SU-DHL-6 (cell line): Measurements from ENCODE around the gene NCOA5.

Experiments used
- H2AFZ ChIP-seq: fragments of 200-600 bp; sonication (generic); 2 replicates; pipeline ENCODE4 v1.6.1; 2014; ENCODE audit warnings: low read depth, mild to moderate bottlenecking, moderate library complexity, mixed read lengths, antibody characterized with exemption, low read length; ENCODE audit not compliant: severe bottlenecking
- H3F3A ChIP-seq: fragments of 200-600 bp; shearing (Covaris generic); 2 replicates; pipeline ENCODE4 v1.6.0; 2016; ENCODE audit warnings: antibody characterized with exemption, mild to moderate bottlenecking; ENCODE audit not compliant: insufficient read depth
- H3K27ac ChIP-seq: fragments of 200-600 bp; sonication (generic); 2 replicates; pipeline ENCODE4 v1.5.1; 2016; ENCODE audit warnings: low read depth, mild to moderate bottlenecking, low read length, moderate library complexity, mixed read lengths
- H3K27me3 ChIP-seq: fragments of 200-600 bp; sonication (generic), shearing (Covaris generic); 2 replicates; pipeline ENCODE4 v1.6.0; 2014; ENCODE audit warnings: mild to moderate bottlenecking, low read length
- H3K36me3 ChIP-seq: fragments of 200-600 bp; sonication (generic); 2 replicates; pipeline ENCODE4 v1.6.1; 2014; ENCODE audit warnings: mild to moderate bottlenecking, low read length, mixed read lengths
- H3K4me2 ChIP-seq: fragments of 300-600, 200-600 bp; shearing (Covaris generic), sonication (generic); 2 replicates; pipeline ENCODE4 v1.6.0; 2014; ENCODE audit warnings: low read length, low read depth, mild to moderate bottlenecking; ENCODE audit not compliant: poor library complexity, severe bottlenecking
- H3K4me3 ChIP-seq: fragments of 200-600 bp; sonication (generic); 2 replicates; pipeline ENCODE4 v1.5.1; 2014; ENCODE audit warnings: antibody characterized with exemption, low read length, mild to moderate bottlenecking, mixed read lengths; ENCODE audit not compliant: insufficient read depth, poor library complexity, severe bottlenecking
- H3K79me2 ChIP-seq: fragments of 200-600 bp; sonication (generic); 2 replicates; pipeline ENCODE4 v1.6.1; 2014; ENCODE audit warnings: mild to moderate bottlenecking, low read length, moderate library complexity; ENCODE audit not compliant: insufficient read depth
- H3K9ac ChIP-seq: fragments of 200-600 bp; sonication (generic); 2 replicates; pipeline ENCODE4 v1.7.0; 2014; ENCODE audit warnings: mild to moderate bottlenecking, low read length
- H3K9me2 ChIP-seq: fragments of 200-600 bp; sonication (generic); replicated peaks from 2 replicates; pipeline ENCODE4 v1.6.1; 2014; ENCODE audit warnings: low read length; ENCODE audit not compliant: insufficient read depth
- H3K9me3 ChIP-seq: fragments of 200-600 bp; sonication (generic); 2 replicates; pipeline ENCODE4 v1.6.1; 2014; ENCODE audit warnings: low read length, mixed read lengths; ENCODE audit not compliant: insufficient read depth
- H4K20me1 ChIP-seq: fragments of 200-600 bp; sonication (generic); 2 replicates; pipeline ENCODE4 v1.6.1; 2014; ENCODE audit warnings: low read depth, mild to moderate bottlenecking, antibody characterized with exemption, low read length, moderate library complexity, mixed read lengths
- EZH2phosphoT487 ChIP-seq: fragments of 200-600 bp; sonication (generic), shearing (Covaris generic); conservative IDR thresholded peaks from 2 replicates; pipeline ENCODE4 v1.6.1; 2018; ENCODE audit warnings: mild to moderate bottlenecking, antibody characterized with exemption, low read length, moderate library complexity, mixed read lengths
- TF ChIP-seq, protein P1 (sequence below): fragments of 200-600 bp; sonication (generic); IDR thresholded peaks from one replicate; pipeline ENCODE4 v1.5.1; 2017; ENCODE audit warnings: antibody characterized with exemption, mild to moderate bottlenecking, low read length, moderate library complexity; ENCODE audit not compliant: insufficient read depth, poor library complexity, severe bottlenecking

NCOA5 gene

DNA sequence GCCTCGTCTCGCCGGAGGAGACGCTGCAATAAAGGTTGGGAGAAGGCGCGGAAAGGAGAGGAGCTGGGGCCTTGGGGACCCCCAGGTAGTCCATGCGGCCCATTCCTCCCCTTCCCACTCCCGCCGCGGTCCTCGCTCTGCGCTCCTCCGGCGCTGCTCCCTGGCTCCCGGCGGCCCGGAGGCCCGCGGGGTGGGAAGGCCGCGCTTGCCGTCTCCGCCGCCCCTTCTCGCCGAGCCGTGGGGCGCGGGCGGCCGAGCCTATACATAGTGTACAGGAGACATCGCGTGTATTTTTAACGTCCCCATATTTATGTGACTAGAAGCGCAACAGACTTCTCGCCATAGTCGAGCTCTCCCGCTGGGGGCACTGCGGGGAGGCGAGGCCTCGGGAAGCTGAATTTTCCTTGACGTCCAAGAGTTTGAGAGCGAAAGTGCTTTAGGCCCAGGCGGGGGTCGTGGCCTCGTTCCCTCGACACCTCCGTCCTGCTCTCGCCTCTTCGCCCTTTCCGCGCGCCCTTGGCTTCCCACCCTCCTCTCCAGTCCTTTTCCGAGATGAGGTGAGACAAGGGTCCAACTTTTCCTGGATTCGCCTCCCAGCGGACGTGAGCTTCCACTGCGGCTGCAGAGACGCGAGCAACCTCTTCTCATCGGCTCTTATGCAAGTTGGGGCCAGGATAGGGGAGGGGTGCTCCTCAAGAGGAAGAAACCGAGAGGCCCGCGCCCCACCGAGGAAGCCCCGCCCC, 31.7 kb downstream of the NCOA5 start:
- no peak overlapping the region for H3K4me2 ChIP-seq
- H3K27me3 ChIP-seq, result no peaks in the 10 kb centered on the region
- no peak overlapping the region for H2AFZ ChIP-seq
- H3F3A ChIP-seq, result peaks cover 5% of the 10 kb centered on the region; the same call in 1 of the 2 replicates
- no peaks in the 10 kb centered on the region for H3K36me3 ChIP-seq
- H3K9me2 ChIP-seq, result no peaks in the 10 kb centered on the region
- H3K9me3 ChIP-seq, result no peaks in the 10 kb centered on the region
- no peak for TF ChIP-seq EZH2phosphoT487
- TF ChIP-seq, protein P1, sequence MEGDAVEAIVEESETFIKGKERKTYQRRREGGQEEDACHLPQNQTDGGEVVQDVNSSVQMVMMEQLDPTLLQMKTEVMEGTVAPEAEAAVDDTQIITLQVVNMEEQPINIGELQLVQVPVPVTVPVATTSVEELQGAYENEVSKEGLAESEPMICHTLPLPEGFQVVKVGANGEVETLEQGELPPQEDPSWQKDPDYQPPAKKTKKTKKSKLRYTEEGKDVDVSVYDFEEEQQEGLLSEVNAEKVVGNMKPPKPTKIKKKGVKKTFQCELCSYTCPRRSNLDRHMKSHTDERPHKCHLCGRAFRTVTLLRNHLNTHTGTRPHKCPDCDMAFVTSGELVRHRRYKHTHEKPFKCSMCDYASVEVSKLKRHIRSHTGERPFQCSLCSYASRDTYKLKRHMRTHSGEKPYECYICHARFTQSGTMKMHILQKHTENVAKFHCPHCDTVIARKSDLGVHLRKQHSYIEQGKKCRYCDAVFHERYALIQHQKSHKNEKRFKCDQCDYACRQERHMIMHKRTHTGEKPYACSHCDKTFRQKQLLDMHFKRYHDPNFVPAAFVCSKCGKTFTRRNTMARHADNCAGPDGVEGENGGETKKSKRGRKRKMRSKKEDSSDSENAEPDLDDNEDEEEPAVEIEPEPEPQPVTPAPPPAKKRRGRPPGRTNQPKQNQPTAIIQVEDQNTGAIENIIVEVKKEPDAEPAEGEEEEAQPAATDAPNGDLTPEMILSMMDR, result no peak
- H3K27ac ChIP-seq, result no peak overlapping the region
- H3K79me2 ChIP-seq, result no peaks in the 10 kb centered on the region
- H4K20me1 ChIP-seq, result no peaks in the 10 kb centered on the region
- no peak overlapping the region for H3K4me3 ChIP-seq
- no peak overlapping the region for H3K9ac ChIP-seq

- no peak overlapping the region for H3K4me3 ChIP-seq
- no peak overlapping the region for H2AFZ ChIP-seq
- H3K9me2 ChIP-seq, result no peaks in the 10 kb centered on the region
- H3K27ac ChIP-seq, result no peak overlapping the region
- H3K27me3 ChIP-seq, result no peaks in the 10 kb centered on the region
- no peaks in the 10 kb centered on the region for H3K36me3 ChIP-seq
- TF ChIP-seq, protein P1, result no peak
- TF ChIP-seq EZH2phosphoT487, result no peak
- H3F3A ChIP-seq, result peaks cover 5% of the 10 kb centered on the region; the same call in 1 of the 2 replicates
- H3K4me2 ChIP-seq, result no peak overlapping the region
- no peaks in the 10 kb centered on the region for H3K79me2 ChIP-seq
- no peak overlapping the region for H3K9ac ChIP-seq
- no peaks in the 10 kb centered on the region for H3K9me3 ChIP-seq
- H4K20me1 ChIP-seq, result no peaks in the 10 kb centered on the region
Observed at GRCh38 chr20:46056970-46057855, 32.5 kb downstream of the NCOA5 start.

DNA sequence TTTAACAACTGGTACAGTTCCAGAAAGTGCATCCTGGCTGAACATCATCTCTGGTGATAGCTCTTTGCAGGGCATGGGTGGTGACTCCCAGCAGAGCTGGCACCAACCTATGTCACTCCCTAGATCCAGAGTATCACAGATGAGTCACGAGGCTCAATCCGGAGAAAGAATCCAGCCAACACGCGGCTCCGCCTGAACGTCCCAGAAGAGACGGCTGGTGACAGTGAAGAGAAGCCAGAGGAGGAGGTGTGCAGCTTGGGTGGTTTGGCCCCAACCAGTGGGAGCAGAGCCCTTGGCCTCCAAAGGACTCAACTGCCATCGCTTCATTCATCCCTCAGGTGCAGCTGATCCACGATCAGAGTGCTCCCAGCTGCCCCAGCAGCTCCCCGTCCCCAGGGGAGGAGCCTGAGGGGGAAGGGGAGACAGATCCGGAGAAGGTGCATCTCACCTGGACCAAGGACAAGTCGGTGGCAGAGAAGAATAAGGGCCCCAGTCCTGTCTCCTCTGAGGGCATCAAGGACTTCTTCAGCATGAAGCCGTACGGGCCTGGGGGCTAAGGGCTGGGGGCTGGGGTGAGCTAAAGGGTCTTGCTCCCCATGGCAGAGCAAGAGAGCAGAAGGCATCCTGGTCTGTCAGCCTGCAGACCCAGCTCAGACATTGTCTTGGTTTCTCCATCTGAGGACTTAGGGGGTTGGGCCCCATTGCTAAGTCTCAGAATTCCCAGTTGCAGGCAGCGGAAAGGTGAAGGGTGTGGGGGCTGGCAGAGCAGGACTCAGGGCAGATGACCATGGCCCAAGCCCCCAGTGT, 33.5 kb downstream of the NCOA5 start:
- Histone ChIP-seq H2AFZ (no peak overlapping the region), H3K27me3 (no peaks in the 10 kb centered on the region), H4K20me1 (no peaks in the 10 kb centered on the region), H3K36me3 (no peaks in the 10 kb centered on the region), H3K27ac (no peak overlapping the region), H3K4me2 (no peak overlapping the region), H3K4me3 (no peak overlapping the region), H3K9ac (no peak overlapping the region), H3K79me2 (no peaks in the 10 kb centered on the region), H3F3A (peaks cover 5% of the 10 kb centered on the region; the same call in 1 of the 2 replicates), H3K9me2 (no peaks in the 10 kb centered on the region), H3K9me3 (no peaks in the 10 kb centered on the region)
- no peak for TF ChIP-seq EZH2phosphoT487
- TF ChIP-seq, protein P1, result no peak
